H9 (cell line): ENCODE results near the gene IL17REL. TPM values are rescaled to one million over a fixed set of nuclear protein-coding genes. Genes with fewer than 3 reads are reported as not detected.

Experiments
- DNase-seq: peaks from one replicate; pipeline ENCODE4 v3.0.0-alpha.2; 2017
- H2AFZ ChIP-seq: one replicate; pipeline ENCODE4 v1.6.1; 2013; ENCODE audit warnings: mild to moderate bottlenecking, low read length, control low read depth, moderate library complexity
- H2AK5ac ChIP-seq: 2 replicates; pipeline ENCODE4 v1.6.1; 2013; ENCODE audit warnings: low read length, control low read depth, mixed read lengths; ENCODE audit not compliant: insufficient read length
- H2BK120ac ChIP-seq: one replicate; pipeline ENCODE4 v1.6.1; 2013; ENCODE audit warnings: low read depth, mild to moderate bottlenecking, low read length, control low read depth, inconsistent platforms; ENCODE audit not compliant: poor library complexity, severe bottlenecking
- H2BK12ac ChIP-seq: 2 replicates; pipeline ENCODE4 v1.6.1; 2013; ENCODE audit warnings: low read length, control low read depth, mixed read lengths, low read depth; ENCODE audit not compliant: insufficient read length
- H2BK15ac ChIP-seq: 2 replicates; pipeline ENCODE4 v1.6.1; 2013; ENCODE audit warnings: low read depth, low read length, control low read depth
- H2BK20ac ChIP-seq: one replicate; pipeline ENCODE4 v1.6.1; 2013; ENCODE audit warnings: low read depth, mild to moderate bottlenecking, low read length, control low read depth, inconsistent platforms; ENCODE audit not compliant: poor library complexity, severe bottlenecking
- H2BK5ac ChIP-seq: 2 replicates; pipeline ENCODE4 v1.6.1; 2013; ENCODE audit warnings: low read length, control low read depth, mixed read lengths; ENCODE audit not compliant: insufficient read length
- H3K14ac ChIP-seq: 2 replicates; pipeline ENCODE4 v1.6.1; 2013; ENCODE audit warnings: low read length, control low read depth; ENCODE audit not compliant: insufficient read depth
- H3K18ac ChIP-seq: 2 replicates; pipeline ENCODE4 v1.6.1; 2013; ENCODE audit warnings: low read depth, mild to moderate bottlenecking, mixed read lengths, low read length, control low read depth; ENCODE audit not compliant: insufficient read length
- H3K23ac ChIP-seq: 2 replicates; pipeline ENCODE4 v1.6.1; 2013; ENCODE audit warnings: low read length, control low read depth, mixed read lengths, low read depth; ENCODE audit not compliant: insufficient read length
- H3K23me2 ChIP-seq: 2 replicates; pipeline ENCODE4 v1.6.1; 2013; ENCODE audit warnings: low read depth, mild to moderate bottlenecking, mixed read lengths, low read length, control low read depth; ENCODE audit not compliant: insufficient read length, poor library complexity, severe bottlenecking
- H3K27ac ChIP-seq: 2 replicates; pipeline ENCODE4 v1.5.1; 2013; ENCODE audit warnings: low read length, control low read depth, mixed read lengths, low read depth; ENCODE audit not compliant: insufficient read length
- H3K27me3 ChIP-seq: 2 replicates; pipeline ENCODE4 v1.6.1; 2013; ENCODE audit warnings: low read length, control low read depth, inconsistent platforms; ENCODE audit not compliant: insufficient read depth
- H3K4ac ChIP-seq: 2 replicates; pipeline ENCODE4 v1.6.1; 2013; ENCODE audit warnings: low read depth, mild to moderate bottlenecking, control low read depth, inconsistent platforms, low read length, moderate library complexity
- H3K4me1 ChIP-seq: 2 replicates; pipeline ENCODE4 v1.6.1; 2013; ENCODE audit warnings: low read length, control low read depth, inconsistent platforms; ENCODE audit not compliant: insufficient read depth
- H3K4me2 ChIP-seq: 2 replicates; pipeline ENCODE4 v1.6.1; 2013; ENCODE audit warnings: low read length, control low read depth, mixed read lengths; ENCODE audit not compliant: insufficient read length, insufficient read depth
- H3K56ac ChIP-seq: 2 replicates; pipeline ENCODE4 v1.6.1; 2013; ENCODE audit warnings: low read depth, mild to moderate bottlenecking, mixed read lengths, low read length, control low read depth; ENCODE audit not compliant: insufficient read length
- H3K79me1 ChIP-seq: 2 replicates; pipeline ENCODE4 v1.6.1; 2013; ENCODE audit warnings: low read depth, mild to moderate bottlenecking, moderate library complexity, low read length, control low read depth, inconsistent platforms; ENCODE audit not compliant: insufficient read depth, poor library complexity, severe bottlenecking
- H3K79me2 ChIP-seq: 2 replicates; pipeline ENCODE4 v1.6.1; 2013; ENCODE audit warnings: low read length, control low read depth, inconsistent platforms; ENCODE audit not compliant: insufficient read depth
- H3K9ac ChIP-seq: 2 replicates; pipeline ENCODE4 v1.6.1; 2013; ENCODE audit warnings: low read length, control low read depth, mixed read lengths; ENCODE audit not compliant: insufficient read length; ENCODE audit errors: extremely low read depth
- H3K9me3 ChIP-seq: one replicate; pipeline ENCODE4 v1.6.1; 2013; ENCODE audit warnings: low read depth, low read length, inconsistent platforms; ENCODE audit not compliant: control insufficient read depth
- H3T11ph ChIP-seq: one replicate; pipeline ENCODE4 v1.6.1; 2013; ENCODE audit warnings: mild to moderate bottlenecking, low read length, control low read depth, inconsistent platforms
- H4K20me1 ChIP-seq: one replicate; pipeline ENCODE4 v1.6.1; 2013; ENCODE audit not compliant: control insufficient read depth, insufficient read length, insufficient read depth
- H4K5ac ChIP-seq: 2 replicates; pipeline ENCODE4 v1.6.1; 2013; ENCODE audit warnings: low read depth, mild to moderate bottlenecking, mixed read lengths, low read length, control low read depth; ENCODE audit not compliant: insufficient read length
- H4K8ac ChIP-seq: replicated peaks from 2 replicates; pipeline ENCODE4 v1.6.1; 2013; ENCODE audit warnings: low read length, control low read depth, mixed read lengths, low read depth; ENCODE audit not compliant: insufficient read length
- H4K91ac ChIP-seq: 2 replicates; pipeline ENCODE4 v1.6.1; 2013; ENCODE audit warnings: low read depth, mild to moderate bottlenecking, moderate library complexity, mixed read lengths, low read length, control low read depth; ENCODE audit not compliant: insufficient read length
- H3K27ac Mint-ChIP-seq, 3 experiments: 2 replicates in 2 of 3; 3 replicates in 1 of 3; pipeline ENCODE4 v1.8.0; 2020 to 2021; ENCODE audit warnings: mixed read lengths in 3 of 3, mild to moderate bottlenecking in 1 of 3, moderate library complexity in 1 of 3
- H3K27me3 Mint-ChIP-seq: 2 replicates; pipeline ENCODE4 v1.8.0; 2021; ENCODE audit warnings: low read depth, mild to moderate bottlenecking, moderate library complexity, mixed read lengths
- H3K36me3 Mint-ChIP-seq, 3 experiments: 2 replicates in 2 of 3; 3 replicates in 1 of 3; pipeline ENCODE4 v1.8.0; 2020 to 2021; ENCODE audit warnings: low read depth in 3 of 3, mixed read lengths in 3 of 3; ENCODE audit not compliant: insufficient read depth in 1 of 3
- H3K4me1 Mint-ChIP-seq, 2 experiments: 2 replicates each; pipeline ENCODE4 v1.8.0; 2020; ENCODE audit warnings: mixed read lengths in 2 of 2
- H3K4me3 Mint-ChIP-seq, 2 experiments: 2 replicates in 1 of 2; 3 replicates in 1 of 2; pipeline ENCODE4 v1.8.0; 2020 to 2021; ENCODE audit warnings: mild to moderate bottlenecking in 2 of 2, mixed read lengths in 2 of 2, moderate library complexity in 1 of 2
- H3K9me3 Mint-ChIP-seq, 2 experiments: 2 replicates in 1 of 2; 3 replicates in 1 of 2; pipeline ENCODE4 v1.8.0; 2020; ENCODE audit warnings: mild to moderate bottlenecking in 2 of 2, mixed read lengths in 2 of 2, moderate library complexity in 1 of 2
- WGBS: extraction: QIAGEN DNeasy Blood & Tissue Kit; methylation state at CpG from one replicate; pipeline ENCODE4 v1.1.7; 2013; ENCODE audit warnings: missing lambda C conversion rate, low lambda C conversion rate, mixed read lengths; ENCODE audit not compliant: insufficient read length; ENCODE audit errors: extremely low coverage; 5-methylcytosine and 5-hydroxymethylcytosine counted together
- total RNA-seq: library from RNA; stranded (reverse); gene quantifications from 2 replicates; pipeline ENCODE4 v1.2.1, GENCODE V29; 2021
- TF ChIP-seq, protein P1 (sequence below): fragments of 200-600 bp; sonication (generic); conservative IDR thresholded peaks from 3 replicates; pipeline ENCODE4 v1.8.0; 2021; ENCODE audit warnings: antibody characterized with exemption, mild to moderate bottlenecking

IL17REL gene
- total RNA-seq, 1 experiment from 2014 or later, result 0.20 TPM

DNA sequence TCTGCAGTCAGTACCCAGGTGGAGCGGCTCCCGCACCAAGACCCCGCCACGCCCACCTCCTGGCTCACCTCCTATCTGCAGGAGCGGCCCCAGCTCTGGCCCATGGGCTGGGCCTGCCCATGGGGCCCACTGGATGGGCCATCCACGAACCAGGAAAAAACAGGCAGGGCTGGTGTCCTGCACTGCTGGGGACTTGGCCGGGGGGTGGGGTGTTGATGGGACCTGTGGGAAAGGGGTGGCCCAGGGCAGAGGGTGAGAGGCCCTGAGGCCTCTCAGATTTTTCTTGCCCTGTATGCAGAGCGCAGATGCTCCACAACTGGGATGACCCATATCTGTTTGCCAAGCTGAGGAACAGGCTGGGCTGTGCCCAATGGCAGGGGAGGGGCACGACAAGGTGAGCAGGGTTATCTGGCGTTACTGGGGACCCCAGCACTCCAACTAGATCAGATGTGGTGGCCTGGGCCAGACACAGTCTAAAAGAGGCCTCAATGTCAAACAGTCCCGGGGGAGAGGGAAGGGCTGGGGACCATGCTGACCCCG lies 54.7 kb downstream of the IL17REL start:
- Histone ChIP-seq H3K4me1 (no peaks in the 10 kb centered on the region), H2BK20ac (no peak overlapping the region), H2BK12ac (no peak overlapping the region), H3K27ac (no peak overlapping the region), H4K91ac (no peak overlapping the region), H3K79me2 (peaks cover 2% of the 10 kb centered on the region; the same call in 1 of the 2 replicates), H3K79me1 (no peaks in the 10 kb centered on the region), H3K18ac (no peak overlapping the region), H3K14ac (no peak overlapping the region; the same call in 1 of the 2 replicates), H3K4me2 (no peak overlapping the region), H3K9ac (no peak overlapping the region), H3K23me2 (no peaks in the 10 kb centered on the region), H2BK120ac (no peak overlapping the region), H3K56ac (no peak overlapping the region), H3K4ac (no peak overlapping the region), H2AK5ac (no peak overlapping the region), H3K27me3 (no peaks in the 10 kb centered on the region), H2AFZ (no peak overlapping the region), H4K5ac (no peak overlapping the region), H2BK15ac (no peak overlapping the region), H2BK5ac (no peak overlapping the region), H3T11ph (no peak overlapping the region), H4K20me1 (no peaks in the 10 kb centered on the region), H3K9me3 (no peaks in the 10 kb centered on the region), H4K8ac (no peak overlapping the region), H3K23ac (no peak overlapping the region)
- H3K4me1 Mint-ChIP-seq, result peaks cover 0 to 6% of the 10 kb centered on the region in 2 experiments; a peak in 2 of 4 replicates
- H3K36me3 Mint-ChIP-seq, result peaks cover 0 to 4% (median 2%) of the 10 kb centered on the region in 3 experiments; a peak in 5 of 7 replicates
- no peak for DNase-seq
- H3K27ac Mint-ChIP-seq, result no peak overlapping the region
- TF ChIP-seq, protein P1, sequence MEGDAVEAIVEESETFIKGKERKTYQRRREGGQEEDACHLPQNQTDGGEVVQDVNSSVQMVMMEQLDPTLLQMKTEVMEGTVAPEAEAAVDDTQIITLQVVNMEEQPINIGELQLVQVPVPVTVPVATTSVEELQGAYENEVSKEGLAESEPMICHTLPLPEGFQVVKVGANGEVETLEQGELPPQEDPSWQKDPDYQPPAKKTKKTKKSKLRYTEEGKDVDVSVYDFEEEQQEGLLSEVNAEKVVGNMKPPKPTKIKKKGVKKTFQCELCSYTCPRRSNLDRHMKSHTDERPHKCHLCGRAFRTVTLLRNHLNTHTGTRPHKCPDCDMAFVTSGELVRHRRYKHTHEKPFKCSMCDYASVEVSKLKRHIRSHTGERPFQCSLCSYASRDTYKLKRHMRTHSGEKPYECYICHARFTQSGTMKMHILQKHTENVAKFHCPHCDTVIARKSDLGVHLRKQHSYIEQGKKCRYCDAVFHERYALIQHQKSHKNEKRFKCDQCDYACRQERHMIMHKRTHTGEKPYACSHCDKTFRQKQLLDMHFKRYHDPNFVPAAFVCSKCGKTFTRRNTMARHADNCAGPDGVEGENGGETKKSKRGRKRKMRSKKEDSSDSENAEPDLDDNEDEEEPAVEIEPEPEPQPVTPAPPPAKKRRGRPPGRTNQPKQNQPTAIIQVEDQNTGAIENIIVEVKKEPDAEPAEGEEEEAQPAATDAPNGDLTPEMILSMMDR, result no peak
- no peaks in the 10 kb centered on the region for H3K9me3 Mint-ChIP-seq
- peaks cover 4% of the 10 kb centered on the region for H3K27me3 Mint-ChIP-seq
- H3K4me3 Mint-ChIP-seq, result peak overlapping the region in 1 of 2 experiments; percentile 66; a peak in 3 of 5 replicates
- no CpG with 5 or more reads among the region's 12 CpGs for WGBS
